GM21737 (cell line): ENCODE measurements around the gene TTLL11.
"Not testable (repeated sequence)": the region's sequence is repeated elsewhere in the genome, so short reads cannot be mapped to it uniquely, and the experiment has no call there.

Experiments used
- ATAC-seq: cut with Tn5 transposase; IDR thresholded peaks from one replicate; pipeline ENCODE4 v1.9.1; 2021; ENCODE audit warnings: mild to moderate bottlenecking, moderate library complexity; ENCODE audit not compliant: unreplicated experiment

The TTLL11 gene

GRCh38 chr9:121914604-121915303 is 178.4 kb downstream of the TTLL11 start:
- ATAC-seq: no peak

GRCh38 chr9:121914017-121914595 is 179.0 kb downstream of the TTLL11 start:
- no peak for ATAC-seq

GRCh38 chr9:121912812-121913627 is 180.1 kb downstream of the TTLL11 start:
- ATAC-seq: no peak

- no peak for ATAC-seq
Observed at GRCh38 chr9:121910491-121911040, 182.5 kb downstream of the TTLL11 start.

DNA sequence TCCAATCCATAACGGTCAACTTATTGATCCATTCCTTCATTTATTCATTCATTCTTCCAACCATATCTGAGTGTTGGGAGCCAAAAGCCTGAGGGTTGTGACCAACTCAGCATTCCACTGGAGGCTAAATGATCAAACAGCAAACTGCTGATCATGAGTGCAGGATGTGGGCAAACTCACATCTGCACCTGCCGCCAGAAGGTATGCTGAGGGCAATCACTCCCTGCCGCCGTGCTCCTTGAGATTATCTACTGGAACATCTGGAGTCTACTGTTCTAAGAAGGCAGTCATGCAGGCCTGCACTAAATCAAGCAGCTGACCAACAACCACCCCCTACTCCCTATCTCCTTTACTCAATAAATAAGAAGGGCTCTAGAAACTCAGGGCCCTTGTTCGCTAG is 184.0 kb downstream of the TTLL11 start:
- ATAC-seq: no peak

GRCh38 chr9:121906074-121906870 is 186.8 kb downstream of the TTLL11 start:
- no peak for ATAC-seq

GRCh38 chr9:121902461-121903135 is 190.5 kb downstream of the TTLL11 start:
- ATAC-seq: no peak

- no peak for ATAC-seq
Observed at GRCh38 chr9:121901616-121902015, 191.5 kb downstream of the TTLL11 start.

GRCh38 chr9:121900163-121900562 is 192.9 kb downstream of the TTLL11 start:
- ATAC-seq: no peak

DNA sequence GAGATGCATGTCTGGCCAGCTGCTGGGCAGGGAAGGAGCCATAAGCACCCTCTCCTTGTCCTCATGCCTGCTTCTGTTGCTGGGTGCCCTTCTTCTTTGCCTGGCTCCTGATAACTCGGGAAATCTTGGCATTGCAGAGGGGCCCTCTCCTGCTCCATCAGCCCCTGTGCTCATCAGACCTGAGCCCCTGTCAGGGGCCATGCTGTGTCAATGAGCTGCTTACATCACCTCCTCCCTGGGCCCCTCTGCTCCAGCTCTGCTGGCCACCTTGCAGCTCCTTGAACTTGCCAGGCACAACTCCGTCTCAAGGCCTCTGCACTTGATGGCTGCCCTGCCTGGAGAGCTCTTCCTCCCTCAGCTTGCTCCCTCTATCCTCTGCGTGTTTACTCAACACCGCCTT is 194.3 kb downstream of the TTLL11 start:
- no peak for ATAC-seq

- ATAC-seq: no peak
Observed at GRCh38 chr9:121897140-121897539, 196.0 kb downstream of the TTLL11 start.

DNA sequence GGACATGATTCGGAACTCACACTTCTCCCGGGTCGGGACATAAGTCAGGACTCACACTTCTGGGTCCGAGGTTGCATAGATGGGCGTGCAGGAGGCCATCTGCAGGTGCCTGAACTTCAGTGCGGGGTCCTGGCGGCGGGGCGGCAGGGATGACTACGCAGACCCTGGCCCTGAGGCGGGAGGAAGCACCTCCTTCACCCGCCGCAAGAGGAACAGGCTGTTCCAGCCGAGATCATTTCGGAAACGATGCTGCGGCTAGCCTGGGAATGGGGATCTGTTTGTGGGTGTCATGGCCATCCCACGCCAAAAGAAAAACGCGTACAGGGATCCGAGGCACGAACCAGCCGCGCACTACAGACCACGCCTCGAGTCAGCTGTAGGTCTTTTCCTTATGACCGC is 196.6 kb downstream of the TTLL11 start:
- no peak for ATAC-seq

- no peak for ATAC-seq
Observed at GRCh38 chr9:121895818-121896544, 197.1 kb downstream of the TTLL11 start.

DNA sequence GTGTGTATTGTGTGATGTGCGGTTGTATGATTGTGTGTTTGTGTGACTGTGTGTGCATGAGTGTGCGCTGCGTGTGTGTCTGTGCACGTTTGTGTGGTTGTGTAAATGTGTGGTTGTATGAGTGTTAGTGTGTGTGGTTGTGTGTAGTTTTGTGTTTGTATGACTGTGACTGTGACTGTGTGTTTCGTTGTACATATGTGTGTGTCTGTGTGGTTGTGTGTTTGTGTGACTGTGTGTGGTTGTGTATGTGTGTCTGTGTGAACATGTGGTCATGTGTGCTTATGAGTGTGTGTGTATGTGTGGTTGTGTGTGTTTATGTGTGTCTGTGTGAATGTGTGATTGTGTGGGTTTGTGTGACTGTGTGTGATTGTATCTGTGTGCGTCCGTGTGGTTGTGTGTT is 197.8 kb downstream of the TTLL11 start:
- no peak for ATAC-seq

DNA sequence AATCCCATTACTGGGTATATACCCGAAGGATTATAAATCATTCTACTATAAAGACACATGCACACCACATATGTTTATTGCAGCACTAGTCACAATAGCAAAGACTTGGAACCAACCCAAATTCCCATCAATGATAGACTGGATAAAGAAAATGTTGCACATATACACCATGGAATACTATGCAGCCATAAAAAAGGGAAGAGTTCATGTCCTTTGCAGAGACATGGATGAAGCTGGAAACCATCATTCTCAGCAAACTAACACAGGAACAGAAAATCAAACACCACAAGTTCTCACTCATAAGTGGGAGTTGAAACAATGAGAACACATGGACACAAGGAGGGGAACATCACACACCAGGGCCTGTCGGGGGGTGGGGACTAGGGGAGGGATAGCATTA is 198.7 kb downstream of the TTLL11 start:
- not testable (repeated sequence) for ATAC-seq

- ATAC-seq: no peak
Observed at GRCh38 chr9:121893786-121894185, 199.3 kb downstream of the TTLL11 start.

GRCh38 chr9:121892706-121893105 is 200.4 kb downstream of the TTLL11 start:
- ATAC-seq: no peak

- no peak for ATAC-seq
Observed at GRCh38 chr9:121890746-121891145, 202.4 kb downstream of the TTLL11 start.

- no peak for ATAC-seq
Observed at GRCh38 chr9:121889990-121890563, 203.0 kb downstream of the TTLL11 start.
